Tongue (tissue), 2 donors: ENCODE data around the gene HTT-AS. TPM values are rescaled to one million over a fixed set of nuclear protein-coding genes. Genes with fewer than 3 reads are reported as not detected.
A peak's percentile ranks its signal among the peaks of the same experiment; 100 is the strongest.

ENCODE experiments used
- DNase-seq: peaks from one replicate; pipeline ENCODE4 v3.0.0-alpha.2; 2015
- total RNA-seq: library from RNA; depleted of rRNA; stranded (reverse); fragments of >200 nt; gene quantifications from one replicate; pipeline ENCODE4 v1.2.3, GENCODE V29; 2014

Gene HTT-AS
- total RNA-seq, 1 donor from 2014 or later: not detected

GRCh38 chr4:3087115-3087797, 12.9 kb upstream of the HTT-AS start:
- DNase-seq: no peak

- no peak for DNase-seq
Measured at GRCh38 chr4:3085948-3086670, 11.8 kb upstream of the HTT-AS start.

- no peak for DNase-seq
Measured at GRCh38 chr4:3083732-3084131, 9.4 kb upstream of the HTT-AS start.

GRCh38 chr4:3082925-3083515, 8.7 kb upstream of the HTT-AS start:
- no peak for DNase-seq

- no peak for DNase-seq
Measured at GRCh38 chr4:3079694-3080123, 5.4 kb upstream of the HTT-AS start.

GRCh38 chr4:3077796-3078195, 3.5 kb upstream of the HTT-AS start:
- no peak for DNase-seq

GRCh38 chr4:3075652-3075981, 1.3 kb upstream of the HTT-AS start:
- no peak for DNase-seq

GRCh38 chr4:3074846-3075651, 711 bp upstream of the HTT-AS start:
- DNase-seq: peak; percentile 85

GRCh38 chr4:3073158-3074077, 920 bp downstream of the HTT-AS start:
- peak; percentile 8 for DNase-seq

- DNase-seq: no peak
Measured at GRCh38 chr4:3071811-3072210, 2.5 kb downstream of the HTT-AS start.

GRCh38 chr4:3070709-3071500, 3.4 kb downstream of the HTT-AS start:
- DNase-seq: no peak

- no peak for DNase-seq
Measured at GRCh38 chr4:3069661-3070199, 4.6 kb downstream of the HTT-AS start.

- no peak for DNase-seq
Measured at GRCh38 chr4:3067473-3068001, 6.8 kb downstream of the HTT-AS start.

GRCh38 chr4:3066836-3067400, 7.4 kb downstream of the HTT-AS start:
- DNase-seq: no peak

GRCh38 chr4:3065551-3065950, 8.8 kb downstream of the HTT-AS start:
- DNase-seq: no peak

GRCh38 chr4:3062471-3062870, 11.9 kb downstream of the HTT-AS start:
- DNase-seq: no peak

GRCh38 chr4:3060946-3061345, 13.4 kb downstream of the HTT-AS start:
- DNase-seq: no peak

GRCh38 chr4:3059943-3060342, 14.4 kb downstream of the HTT-AS start:
- DNase-seq: no peak

GRCh38 chr4:3054169-3054759, 20.1 kb downstream of the HTT-AS start:
- no peak for DNase-seq
